Measurements from ENCODE around the gene PPP1R13B.

Gene PPP1R13B

DNA sequence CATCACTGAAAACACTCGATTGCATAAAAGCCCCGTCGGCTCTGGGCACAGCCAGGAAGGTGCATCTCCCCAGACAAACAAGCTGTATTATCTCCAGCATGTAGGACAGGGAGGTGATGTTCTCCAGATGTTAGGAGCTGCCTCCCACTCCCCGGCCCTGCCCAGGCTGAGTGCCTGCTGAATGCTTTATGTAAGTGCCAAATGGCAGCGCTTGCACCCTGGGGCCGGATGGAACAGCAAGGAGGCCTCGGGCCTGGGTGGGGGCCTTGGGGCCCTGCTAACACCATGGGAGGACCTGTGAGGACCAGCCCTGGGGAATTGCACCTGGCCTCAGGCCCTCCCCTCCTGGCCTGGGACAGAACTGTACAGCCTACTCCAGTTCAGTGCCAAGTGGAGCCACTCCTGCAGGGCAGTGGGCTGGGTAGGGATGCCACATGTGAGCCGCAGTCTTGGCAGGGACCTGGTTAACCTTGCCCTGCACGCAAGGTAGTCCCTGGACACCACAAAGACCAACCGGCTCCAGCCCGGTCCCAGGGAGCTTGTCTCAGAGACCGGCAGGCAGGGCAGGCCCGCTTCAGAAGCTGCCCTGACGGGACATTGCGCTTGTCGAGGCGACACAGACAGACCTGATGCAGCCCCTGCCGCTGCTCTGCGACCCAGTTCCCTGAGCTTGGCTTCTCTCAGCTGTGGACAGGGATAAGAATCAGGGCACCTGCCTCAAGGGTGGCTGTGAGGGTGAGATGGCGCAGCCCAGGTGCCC is 35.3 kb upstream of the PPP1R13B start:
- no peaks in the 10 kb centered on the region; a peak in 1 of 22 replicates for H4K20me1 ChIP-seq
- no peaks in the 10 kb centered on the region for H3K27me3 ChIP-seq
- peak overlapping the region in 1 of 11 experiments; percentile 10; a peak in 2 of 22 replicates for H3K9ac ChIP-seq
- no peaks in the 10 kb centered on the region for H3K9me3 ChIP-seq (replicated peaks in 1 of 11)
- H3K4me2 ChIP-seq = peak overlapping the region in 6 of 11 experiments; percentile 91 to 99 (median 96); a peak in 9 of 22 replicates
- H3K4me3 ChIP-seq = no peak overlapping the region
- H3K4me1 ChIP-seq = peaks cover 52 to 92% (median 77%) of the 10 kb centered on the region in 10 experiments
- H3K36me3 ChIP-seq = no peaks in the 10 kb centered on the region
- TF ChIP-seq Cebpa-rat (IDR thresholded peaks at IDR 0.05) = no peak
- peak overlapping the region in 1 of 11 experiments; percentile 67; a peak in 2 of 22 replicates for H3K27ac ChIP-seq

- Histone ChIP-seq H3K9me3 (replicated peaks in 1 of 11) (no peaks in the 10 kb centered on the region), H3K27me3 (no peaks in the 10 kb centered on the region), H3K9ac (peak overlapping the region in 8 of 11 experiments; percentile 20 to 71 (median 58); a peak in 12 of 22 replicates), H3K27ac (peak overlapping the region in 8 of 11 experiments; percentile 56 to 79 (median 72); a peak in 11 of 22 replicates), H4K20me1 (no peaks in the 10 kb centered on the region; a peak in 1 of 22 replicates), H3K4me3 (no peak overlapping the region), H3K4me2 (peak overlapping the region; percentile 81 to 99 (median 96)), H3K36me3 (no peaks in the 10 kb centered on the region), H3K4me1 (peaks cover 45 to 92% (median 77%) of the 10 kb centered on the region in 10 experiments)
- no peak for TF ChIP-seq Cebpa-rat (IDR thresholded peaks at IDR 0.05)
These were observed 34.2 kb upstream of the PPP1R13B start for GRCh38 chr14:103881268-103882201.

- Histone ChIP-seq H3K27me3 (no peaks in the 10 kb centered on the region), H4K20me1 (no peaks in the 10 kb centered on the region; a peak in 1 of 22 replicates), H3K9me3 (replicated peaks in 1 of 11) (no peaks in the 10 kb centered on the region), H3K36me3 (no peaks in the 10 kb centered on the region), H3K4me1 (peaks cover 36 to 89% (median 72%) of the 10 kb centered on the region in 10 experiments), H3K4me2 (peak overlapping the region; percentile 81 to 99 (median 96)), H3K9ac (peak overlapping the region; percentile 11 to 78 (median 62); a peak in 21 of 22 replicates), H3K27ac (peak overlapping the region in 10 of 11 experiments; percentile 18 to 79 (median 70); a peak in 20 of 22 replicates), H3K4me3 (peak overlapping the region; percentile 34 to 64 (median 50))
- peak in 2 of 11 experiments; percentile 45 to 46; a peak in 2 of 22 replicates for TF ChIP-seq Cebpa-rat (IDR thresholded peaks at IDR 0.05)
These were observed 33.2 kb upstream of the PPP1R13B start for GRCh38 chr14:103880348-103881267.

DNA sequence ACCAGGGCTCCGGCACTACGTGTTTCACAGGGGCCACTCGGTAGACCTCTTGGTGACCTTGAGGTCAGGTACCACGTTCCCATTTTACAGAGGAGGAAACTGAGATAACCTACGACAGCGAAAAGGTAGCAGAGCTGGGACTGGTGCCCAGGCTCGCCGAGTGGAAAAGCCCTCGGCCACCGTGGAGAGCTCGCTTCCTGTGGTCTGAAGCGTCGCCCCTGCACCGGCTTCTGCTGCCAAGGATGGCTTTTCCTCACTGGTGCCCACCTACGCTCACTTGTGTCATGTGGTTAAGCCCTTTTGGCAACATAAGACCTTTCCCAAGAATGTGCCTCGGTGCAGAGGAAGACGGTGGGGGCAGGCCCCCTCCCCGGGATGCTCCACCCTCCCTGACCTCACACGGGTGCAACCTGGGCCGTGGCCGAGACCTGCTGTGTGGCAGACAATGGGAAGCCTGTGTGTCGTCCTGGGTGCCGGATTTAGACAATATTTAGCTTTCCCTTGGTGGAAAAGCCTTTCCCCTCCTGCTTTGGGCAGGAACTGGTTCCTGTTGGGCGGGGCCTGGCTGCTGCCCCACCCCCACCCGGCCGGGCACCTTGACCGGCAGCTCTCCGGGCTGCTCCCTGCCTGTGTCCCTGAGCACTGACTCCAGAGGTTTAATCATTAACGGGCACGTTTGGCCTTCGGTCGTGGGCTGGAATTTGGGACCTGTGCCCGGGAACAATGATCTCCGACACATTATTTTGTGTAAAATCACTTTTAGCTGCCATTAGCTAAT is 32.4 kb upstream of the PPP1R13B start:
- H3K4me2 ChIP-seq = peak overlapping the region; percentile 81 to 99 (median 96)
- H3K9ac ChIP-seq = peak overlapping the region; percentile 11 to 78 (median 62); a peak in 21 of 22 replicates
- H3K27ac ChIP-seq = peak overlapping the region; percentile 9 to 79 (median 69); a peak in 20 of 22 replicates
- TF ChIP-seq Cebpa-rat (IDR thresholded peaks at IDR 0.05) = no peak
- H3K9me3 ChIP-seq (replicated peaks in 1 of 11) = no peaks in the 10 kb centered on the region
- no peaks in the 10 kb centered on the region for H3K36me3 ChIP-seq
- no peaks in the 10 kb centered on the region for H3K27me3 ChIP-seq
- no peaks in the 10 kb centered on the region; a peak in 1 of 22 replicates for H4K20me1 ChIP-seq
- peaks cover 32 to 84% (median 67%) of the 10 kb centered on the region in 10 experiments for H3K4me1 ChIP-seq
- peak overlapping the region; percentile 34 to 64 (median 50) for H3K4me3 ChIP-seq

GRCh38 chr14:103879118-103879569 is 31.8 kb upstream of the PPP1R13B start:
- Histone ChIP-seq H3K4me3 (peak overlapping the region in 4 of 10 experiments; percentile 46 to 64 (median 55); a peak in 3 of 20 replicates), H3K36me3 (no peaks in the 10 kb centered on the region), H4K20me1 (no peaks in the 10 kb centered on the region; a peak in 1 of 22 replicates), H3K4me2 (peak overlapping the region; percentile 81 to 99 (median 96)), H3K27ac (peak overlapping the region in 2 of 11 experiments; percentile 67 to 68; a peak in 5 of 22 replicates), H3K9me3 (replicated peaks in 1 of 11) (no peaks in the 10 kb centered on the region), H3K27me3 (no peaks in the 10 kb centered on the region), H3K4me1 (peaks cover 37 to 84% (median 68%) of the 10 kb centered on the region in 10 experiments), H3K9ac (peak overlapping the region in 3 of 11 experiments; percentile 48 to 71 (median 62); a peak in 3 of 22 replicates)
- TF ChIP-seq Cebpa-rat (IDR thresholded peaks at IDR 0.05) = no peak

DNA sequence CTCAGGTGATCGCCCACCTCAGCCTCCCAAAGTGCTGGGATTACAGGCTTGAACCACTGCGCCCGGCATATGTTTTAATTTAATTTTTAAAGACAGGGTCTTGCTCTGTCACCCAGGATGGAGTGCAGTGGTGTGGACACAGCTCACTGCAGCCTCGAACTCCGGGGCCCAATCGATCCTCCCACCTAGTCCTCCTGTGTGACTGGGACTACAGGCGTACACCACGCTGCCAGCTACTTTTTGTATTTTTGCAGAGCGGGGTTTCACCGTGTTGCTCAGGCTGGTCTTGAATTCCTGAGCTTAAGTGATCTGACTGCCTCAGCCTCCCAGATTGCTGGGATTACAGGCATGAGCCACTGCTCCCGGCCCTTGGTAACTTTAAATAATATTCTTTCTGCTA is 30.8 kb upstream of the PPP1R13B start:
- H3K4me3 ChIP-seq = no peak overlapping the region
- H3K9me3 ChIP-seq (replicated peaks in 1 of 11) = no peaks in the 10 kb centered on the region
- H3K36me3 ChIP-seq = no peaks in the 10 kb centered on the region
- no peak overlapping the region; a peak in 1 of 22 replicates for H3K9ac ChIP-seq
- H3K4me1 ChIP-seq = peaks cover 46 to 89% (median 76%) of the 10 kb centered on the region in 10 experiments
- H4K20me1 ChIP-seq = no peaks in the 10 kb centered on the region; a peak in 1 of 22 replicates
- H3K27ac ChIP-seq = no peak overlapping the region
- peak overlapping the region in 1 of 11 experiments; percentile 5; a peak in 1 of 22 replicates for H3K4me2 ChIP-seq
- TF ChIP-seq Cebpa-rat (IDR thresholded peaks at IDR 0.05) = no peak
- H3K27me3 ChIP-seq = no peaks in the 10 kb centered on the region

DNA sequence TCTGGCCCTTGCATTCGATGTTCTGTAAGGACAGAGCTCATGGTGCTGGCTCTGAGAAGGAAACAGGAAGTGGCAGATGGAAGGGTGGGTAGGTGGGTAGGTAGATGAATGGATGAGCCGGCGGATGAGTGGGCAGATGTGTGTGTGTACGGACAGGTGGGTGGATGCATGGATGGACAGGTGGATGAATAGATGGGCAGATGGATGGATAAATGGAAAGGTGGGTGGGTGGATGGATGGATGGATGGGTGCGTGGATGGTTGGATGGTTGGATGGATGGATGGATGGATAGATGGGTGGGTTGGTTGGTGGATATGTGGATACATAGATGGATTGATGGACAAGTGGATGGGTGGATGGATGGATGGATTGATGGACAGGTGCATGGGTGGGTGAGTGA is 27.6 kb upstream of the PPP1R13B start:
- no peaks in the 10 kb centered on the region for H3K27me3 ChIP-seq
- H4K20me1 ChIP-seq = no peaks in the 10 kb centered on the region
- H3K36me3 ChIP-seq = no peaks in the 10 kb centered on the region
- H3K4me1 ChIP-seq = peaks cover 47 to 89% (median 79%) of the 10 kb centered on the region in 10 experiments
- H3K9me3 ChIP-seq (replicated peaks in 1 of 11) = no peaks in the 10 kb centered on the region
- H3K4me3 ChIP-seq = no peak overlapping the region
- H3K4me2 ChIP-seq = peak overlapping the region; percentile 31 to 99 (median 94); a peak in 20 of 22 replicates
- H3K9ac ChIP-seq = no peak overlapping the region
- no peak overlapping the region for H3K27ac ChIP-seq
- TF ChIP-seq Cebpa-rat (IDR thresholded peaks at IDR 0.05) = no peak
